ENCODE results near the gene TIAM1.

Gene TIAM1

DNA sequence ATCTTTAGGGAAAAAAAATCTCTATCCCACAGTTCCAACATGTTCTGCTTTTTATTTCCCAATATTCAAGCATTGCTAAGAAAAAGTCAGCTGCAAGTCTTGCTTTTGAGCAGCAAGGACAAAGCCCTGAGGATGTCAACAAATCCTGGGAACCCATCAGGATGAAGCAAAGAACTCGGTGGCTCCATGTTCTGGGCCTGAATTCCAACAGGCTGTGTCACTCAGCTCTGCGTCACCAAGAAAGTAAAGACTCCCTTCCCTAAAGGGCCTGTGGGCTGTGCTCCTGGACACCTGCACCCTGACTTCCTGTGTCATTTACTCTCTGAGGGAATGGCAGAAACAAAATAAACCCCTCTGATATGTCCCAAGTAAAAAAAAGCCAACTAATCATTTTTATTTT lies 95.5 kb downstream of the TIAM1 start:
- H3K4me3 ChIP-seq (ENCODE audit: low read depth, low read length) = no peak overlapping the region
- no peak for DNase-seq (ENCODE audit: low read depth)
- TF ChIP-seq POLR2A (IDR thresholded peaks at IDR 0.05; ENCODE audit: extremely low read depth, insufficient read length) (no peak), MYC (IDR thresholded peaks at IDR 0.05; ENCODE audit: low read depth, low read length) (no peak)
- TF ChIP-seq, protein P1, sequence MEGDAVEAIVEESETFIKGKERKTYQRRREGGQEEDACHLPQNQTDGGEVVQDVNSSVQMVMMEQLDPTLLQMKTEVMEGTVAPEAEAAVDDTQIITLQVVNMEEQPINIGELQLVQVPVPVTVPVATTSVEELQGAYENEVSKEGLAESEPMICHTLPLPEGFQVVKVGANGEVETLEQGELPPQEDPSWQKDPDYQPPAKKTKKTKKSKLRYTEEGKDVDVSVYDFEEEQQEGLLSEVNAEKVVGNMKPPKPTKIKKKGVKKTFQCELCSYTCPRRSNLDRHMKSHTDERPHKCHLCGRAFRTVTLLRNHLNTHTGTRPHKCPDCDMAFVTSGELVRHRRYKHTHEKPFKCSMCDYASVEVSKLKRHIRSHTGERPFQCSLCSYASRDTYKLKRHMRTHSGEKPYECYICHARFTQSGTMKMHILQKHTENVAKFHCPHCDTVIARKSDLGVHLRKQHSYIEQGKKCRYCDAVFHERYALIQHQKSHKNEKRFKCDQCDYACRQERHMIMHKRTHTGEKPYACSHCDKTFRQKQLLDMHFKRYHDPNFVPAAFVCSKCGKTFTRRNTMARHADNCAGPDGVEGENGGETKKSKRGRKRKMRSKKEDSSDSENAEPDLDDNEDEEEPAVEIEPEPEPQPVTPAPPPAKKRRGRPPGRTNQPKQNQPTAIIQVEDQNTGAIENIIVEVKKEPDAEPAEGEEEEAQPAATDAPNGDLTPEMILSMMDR (IDR thresholded peaks at IDR 0.05; ENCODE audit: low read depth, low read length) = no peak
- TF ChIP-seq, protein P2, sequence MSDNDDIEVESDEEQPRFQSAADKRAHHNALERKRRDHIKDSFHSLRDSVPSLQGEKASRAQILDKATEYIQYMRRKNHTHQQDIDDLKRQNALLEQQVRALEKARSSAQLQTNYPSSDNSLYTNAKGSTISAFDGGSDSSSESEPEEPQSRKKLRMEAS (IDR thresholded peaks at IDR 0.05; ENCODE audit: low read depth, low read length) = no peak

DNA sequence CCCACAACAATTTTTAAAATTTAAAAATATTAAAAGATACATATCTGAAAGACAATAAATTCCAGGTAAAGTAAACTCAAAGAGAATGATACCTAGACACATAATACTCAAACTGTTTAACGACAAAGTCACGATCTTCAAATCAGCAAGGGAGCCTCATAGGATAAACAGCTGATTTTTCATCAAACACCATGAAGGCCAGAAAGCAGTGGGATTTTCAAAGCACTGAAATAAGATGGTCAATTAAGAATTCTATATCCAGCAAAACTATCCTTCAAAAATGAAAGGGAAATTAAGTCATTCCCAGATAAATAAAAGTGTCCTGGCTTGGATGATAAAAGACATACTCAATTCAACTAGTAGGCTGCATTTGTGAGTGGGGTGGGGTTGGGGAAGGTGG lies 100.5 kb downstream of the TIAM1 start:
- H3K4me3 ChIP-seq (ENCODE audit: low read depth, low read length) = no peak overlapping the region
- no peak for TF ChIP-seq POLR2A (IDR thresholded peaks at IDR 0.05; ENCODE audit: extremely low read depth, insufficient read length)
- TF ChIP-seq, protein P1 (IDR thresholded peaks at IDR 0.05; ENCODE audit: low read depth, low read length) = no peak
- no peak for TF ChIP-seq MYC (IDR thresholded peaks at IDR 0.05; ENCODE audit: low read depth, low read length)
- TF ChIP-seq, protein P2 (IDR thresholded peaks at IDR 0.05; ENCODE audit: low read depth, low read length) = no peak
- DNase-seq (ENCODE audit: low read depth) = no peak

DNA sequence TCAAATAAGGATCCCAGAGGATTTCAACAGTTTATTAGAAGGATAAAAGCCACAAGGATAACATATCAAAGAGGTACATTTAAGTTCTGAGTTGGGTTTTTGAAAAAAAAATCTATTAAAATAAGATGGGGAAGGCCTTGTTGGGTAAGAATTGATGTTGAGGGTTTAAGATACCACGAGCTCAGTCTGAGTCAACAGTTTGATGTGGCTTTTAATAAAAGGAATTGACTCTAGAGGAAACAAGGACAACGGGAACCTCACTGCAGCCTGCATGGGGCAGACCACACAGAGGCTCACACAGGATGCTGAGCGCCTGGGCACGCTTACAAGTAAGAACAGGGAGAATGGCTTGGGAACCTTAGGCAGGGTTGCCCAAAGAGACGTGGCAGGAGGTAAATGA lies 107.5 kb downstream of the TIAM1 start:
- TF ChIP-seq, protein P1 (IDR thresholded peaks at IDR 0.05; ENCODE audit: low read depth, low read length) = no peak
- TF ChIP-seq POLR2A (IDR thresholded peaks at IDR 0.05; ENCODE audit: extremely low read depth, insufficient read length) = no peak
- TF ChIP-seq, protein P2 (IDR thresholded peaks at IDR 0.05; ENCODE audit: low read depth, low read length) = no peak
- no peak for TF ChIP-seq MYC (IDR thresholded peaks at IDR 0.05; ENCODE audit: low read depth, low read length)
- DNase-seq (ENCODE audit: low read depth) = no peak
- no peak overlapping the region for H3K4me3 ChIP-seq (ENCODE audit: low read depth, low read length)

DNA sequence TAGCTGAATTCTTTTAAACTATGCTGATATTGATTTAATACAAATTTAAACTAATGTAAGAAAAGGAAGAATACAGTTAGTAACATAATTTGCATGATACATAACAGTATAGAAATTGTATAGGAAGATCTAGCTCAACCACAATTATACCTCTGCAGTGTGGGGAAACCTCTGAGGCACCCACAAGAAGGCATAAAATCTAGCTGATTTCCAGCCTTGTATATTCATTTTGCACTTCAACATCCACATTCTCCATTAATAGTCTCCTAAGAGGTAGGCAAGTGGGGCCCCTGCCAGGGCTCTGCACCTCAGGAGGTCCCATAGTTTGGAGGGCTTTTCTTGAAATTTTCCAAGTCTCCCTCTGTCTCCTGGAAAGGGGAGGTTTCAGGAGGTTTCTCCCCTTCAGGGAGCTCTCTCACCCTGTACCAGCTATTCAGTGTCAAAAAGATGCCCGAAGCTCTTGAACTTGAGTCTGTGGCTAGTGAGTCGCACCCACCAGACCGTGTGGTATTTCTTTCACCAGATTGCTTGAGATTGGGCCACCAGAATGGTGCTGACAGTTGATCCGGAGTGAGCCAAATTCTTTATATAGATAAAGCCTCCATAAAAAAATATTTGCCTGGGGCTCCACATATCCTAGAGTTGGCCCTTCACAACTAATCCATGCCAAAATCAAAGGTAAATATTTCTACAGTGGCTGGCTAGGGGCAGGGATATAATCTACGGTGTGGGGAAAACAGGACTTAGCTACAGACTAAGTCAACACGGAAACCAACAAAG lies 108.2 kb downstream of the TIAM1 start:
- TF ChIP-seq, protein P2 (IDR thresholded peaks at IDR 0.05; ENCODE audit: low read depth, low read length) = no peak
- TF ChIP-seq MYC (IDR thresholded peaks at IDR 0.05; ENCODE audit: low read depth, low read length) (no peak), POLR2A (IDR thresholded peaks at IDR 0.05; ENCODE audit: extremely low read depth, insufficient read length) (no peak)
- DNase-seq (ENCODE audit: low read depth) = no peak
- no peak overlapping the region for H3K4me3 ChIP-seq (ENCODE audit: low read depth, low read length)

DNA sequence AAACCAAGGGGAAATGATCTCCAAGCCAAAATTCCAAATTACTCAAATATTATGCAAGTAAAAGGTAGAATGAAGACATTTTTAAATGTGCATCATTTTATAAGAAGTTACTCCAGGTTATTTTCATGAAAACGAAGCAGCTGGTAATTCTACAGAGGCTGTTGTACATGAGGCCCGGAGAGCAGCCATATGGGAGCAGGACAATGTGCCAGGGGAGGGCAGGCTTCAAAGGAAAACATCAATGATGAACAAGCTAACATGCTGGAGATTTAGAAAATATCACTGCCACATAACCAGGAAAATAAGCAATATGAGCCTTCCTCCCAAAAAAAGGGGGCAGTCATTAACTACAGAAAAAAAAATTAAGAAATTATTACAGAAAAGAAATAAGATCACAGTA lies 109.1 kb downstream of the TIAM1 start:
- no peak for DNase-seq (ENCODE audit: low read depth)
- H3K4me3 ChIP-seq (ENCODE audit: low read depth, low read length) = no peak overlapping the region
- TF ChIP-seq POLR2A (IDR thresholded peaks at IDR 0.05; ENCODE audit: extremely low read depth, insufficient read length) = no peak
- TF ChIP-seq, protein P2 (IDR thresholded peaks at IDR 0.05; ENCODE audit: low read depth, low read length) = no peak

DNA sequence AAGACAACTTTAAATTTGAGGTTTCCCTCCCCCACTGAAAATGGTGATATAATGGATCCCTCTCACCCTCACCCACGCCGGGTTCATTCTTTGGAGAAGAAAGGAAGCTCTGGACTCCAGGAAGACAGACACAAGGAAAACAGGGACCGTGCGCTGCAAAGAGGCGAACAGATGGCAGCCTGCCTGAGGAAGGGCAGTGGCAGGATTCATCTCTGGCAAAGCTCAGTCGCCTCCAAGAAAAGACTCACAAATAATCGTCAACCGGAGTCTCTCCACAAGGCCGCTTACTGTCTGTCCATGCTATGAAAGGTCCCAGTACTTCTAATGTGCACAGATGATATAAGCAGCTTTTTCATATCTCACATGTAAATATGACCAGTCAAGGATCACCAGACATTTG lies 110.3 kb downstream of the TIAM1 start:
- TF ChIP-seq MYC (IDR thresholded peaks at IDR 0.05; ENCODE audit: low read depth, low read length) (no peak), POLR2A (IDR thresholded peaks at IDR 0.05; ENCODE audit: extremely low read depth, insufficient read length) (no peak)
- TF ChIP-seq, protein P1 (IDR thresholded peaks at IDR 0.05; ENCODE audit: low read depth, low read length) = no peak
- TF ChIP-seq, protein P2 (IDR thresholded peaks at IDR 0.05; ENCODE audit: low read depth, low read length) = no peak
- no peak overlapping the region for H3K4me3 ChIP-seq (ENCODE audit: low read depth, low read length)
- no peak for DNase-seq (ENCODE audit: low read depth)
